Activated T-helper 1 cell treated with anti-CD3 and anti-CD28 coated beads, Interleukin-12 subunit alpha, Interleukin-12 subunit beta, Interleukin-2, Interleukin-4 antibody, amounts not matched to agents 30 ng/mL and 10 ng/mL and 1 ng/mL, durations not matched to agents 14 hours and 24 hours and 36 hours (primary cell): ENCODE measurements around the gene XRCC6. TPM values are rescaled to one million over a fixed set of nuclear protein-coding genes. Genes with fewer than 3 reads are reported as not detected.
A peak's percentile ranks its signal among the peaks of the same experiment; 100 is the strongest.
"Not testable (repeated sequence)": the region's sequence is repeated elsewhere in the genome, so short reads cannot be mapped to it uniquely, and the experiment has no call there.

Source experiments
- DNase-seq: peaks from one replicate; pipeline ENCODE4 v3.0.0; 2021; ENCODE audit warnings: low spot score
- H3K27ac Mint-ChIP-seq: one replicate; pipeline ENCODE4 v1.8.0; 2021; ENCODE audit warnings: mild to moderate bottlenecking, mixed read lengths
- H3K27me3 Mint-ChIP-seq: one replicate; pipeline ENCODE4 v1.8.0; 2022; ENCODE audit warnings: mild to moderate bottlenecking, moderate library complexity, mixed read lengths; ENCODE audit not compliant: insufficient read depth
- H3K36me3 Mint-ChIP-seq: one replicate; pipeline ENCODE4 v1.8.0; 2021; ENCODE audit warnings: low read depth, mixed read lengths
- H3K4me1 Mint-ChIP-seq: one replicate; pipeline ENCODE4 v1.8.0; 2021; ENCODE audit warnings: low read depth, mixed read lengths
- H3K4me3 Mint-ChIP-seq: one replicate; pipeline ENCODE4 v1.8.0; 2021; ENCODE audit warnings: mild to moderate bottlenecking, moderate library complexity, mixed read lengths
- H3K9me3 Mint-ChIP-seq: one replicate; pipeline ENCODE4 v1.8.0; 2021; ENCODE audit warnings: mixed read lengths
- intact Hi-C: fragments of 100-400 bp; cut with micrococcal nuclease; formaldehyde crosslinking; loops from one replicate; pipeline ENCODE4 v1.15.1; 2024
- total RNA-seq: library from RNA; stranded (reverse); gene quantifications from 2 replicates; pipeline ENCODE4 v1.2.3, GENCODE V29; 2022

Gene XRCC6
- total RNA-seq, 1 donor from 2014 or later = 367 TPM

- Mint-ChIP-seq H3K36me3 (peaks cover 5% of the 10 kb centered on the region), H3K27ac (no peak overlapping the region), H3K9me3 (no peaks in the 10 kb centered on the region), H3K4me1 (peaks cover 17% of the 10 kb centered on the region), H3K4me3 (no peak overlapping the region), H3K27me3 (no peaks in the 10 kb centered on the region)
- DNase-seq = no peak
- intact Hi-C loops = loop anchor here (5.0 kb wide), 1 partner anchor 184 kb away; no protein-coding TSS in a partner anchor
Observed at GRCh38 chr22:41585898-41586297, 35.2 kb upstream of the XRCC6 start.

- intact Hi-C loops = loop anchor here (5.0 kb wide), 1 partner anchor 185 kb away; no protein-coding TSS in a partner anchor
- no peak overlapping the region for H3K27ac Mint-ChIP-seq
Observed at GRCh38 chr22:41587347-41587723, 33.8 kb upstream of the XRCC6 start.

DNA sequence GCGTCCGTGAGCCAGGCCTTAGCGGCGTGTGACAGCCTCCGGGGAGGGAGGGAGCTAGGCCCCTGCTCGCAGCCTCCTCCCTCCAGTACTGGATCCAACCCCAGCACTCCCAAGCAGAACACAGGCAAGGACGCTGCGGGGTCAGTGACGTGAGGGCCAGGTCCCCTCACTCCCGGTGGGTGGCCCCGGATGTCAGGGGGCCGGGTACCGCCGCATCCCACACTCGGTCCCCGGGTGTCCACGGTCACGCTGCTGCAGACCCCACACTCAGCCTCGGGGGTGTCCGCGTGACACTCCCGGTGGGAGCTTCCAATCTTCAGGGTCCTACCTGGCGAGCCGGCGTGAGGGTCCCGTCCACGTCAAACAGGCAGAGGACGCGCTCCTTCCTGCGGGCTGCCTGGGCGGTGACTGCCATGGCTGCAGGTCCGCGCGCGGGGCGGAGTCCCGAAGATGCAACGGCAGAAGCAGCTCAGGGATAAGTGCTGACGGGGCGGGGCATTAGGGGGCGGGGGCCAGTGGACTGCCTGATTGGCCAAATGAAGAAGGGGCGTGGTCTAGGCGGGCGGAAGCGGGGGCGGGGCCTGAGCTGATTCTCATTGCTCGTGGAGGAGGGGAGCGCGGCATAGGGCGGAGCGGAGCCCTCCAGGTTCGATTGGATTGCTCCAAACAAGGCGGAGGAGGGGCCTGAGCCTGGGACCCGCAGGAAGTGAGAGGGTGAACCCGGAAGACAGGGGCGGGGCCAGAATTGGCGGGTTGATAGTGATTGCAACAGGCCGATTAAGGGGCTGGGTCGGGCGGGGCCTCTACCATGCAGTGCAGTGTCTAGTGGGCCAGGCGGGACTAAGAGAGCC is 31.5 kb upstream of the XRCC6 start, which contains the start of gene PMM1:
Gene PMM1 (minus strand): TSS at position 450 of the 851 bp plus-strand sequence. CDS start 35 bp downstream, at position 415.
- Mint-ChIP-seq H3K4me3 (peak within 1 kb of the TSS; percentile 92), H3K4me1 (peaks cover 17% of the 10 kb centered on the region), H3K27ac (peak within 1 kb of the TSS; percentile 82), H3K36me3 (no peaks in the 10 kb centered on the region), H3K27me3 (no peaks in the 10 kb centered on the region), H3K9me3 (no peaks in the 10 kb centered on the region)
- peak; percentile 100 for DNase-seq
- intact Hi-C loops = loop anchor here (1.0 to 5.0 kb wide), 9 partner anchors 14 to 304 kb away; partner anchors contain the start of genes ACO2, DESI1, POLR3H and TEF

More at GRCh38 chr22:41587347-41587723, 33.8 kb upstream of the XRCC6 start:
- no peaks in the 10 kb centered on the region for H3K27me3 Mint-ChIP-seq
- DNase-seq = no peak
- H3K36me3 Mint-ChIP-seq = peaks cover 5% of the 10 kb centered on the region
- peak overlapping the region; percentile 92 for H3K4me3 Mint-ChIP-seq
- peaks cover 17% of the 10 kb centered on the region for H3K4me1 Mint-ChIP-seq
- no peaks in the 10 kb centered on the region for H3K9me3 Mint-ChIP-seq

GRCh38 chr22:41593336-41593960 is 27.6 kb upstream of the XRCC6 start:
- intact Hi-C loops, H3K27ac Mint-ChIP-seq, DNase-seq, H3K27me3 Mint-ChIP-seq, H3K4me3 Mint-ChIP-seq, H3K36me3 Mint-ChIP-seq, H3K9me3 Mint-ChIP-seq: not testable (repeated sequence)
- peaks cover 21% of the 10 kb centered on the region for H3K4me1 Mint-ChIP-seq

DNA sequence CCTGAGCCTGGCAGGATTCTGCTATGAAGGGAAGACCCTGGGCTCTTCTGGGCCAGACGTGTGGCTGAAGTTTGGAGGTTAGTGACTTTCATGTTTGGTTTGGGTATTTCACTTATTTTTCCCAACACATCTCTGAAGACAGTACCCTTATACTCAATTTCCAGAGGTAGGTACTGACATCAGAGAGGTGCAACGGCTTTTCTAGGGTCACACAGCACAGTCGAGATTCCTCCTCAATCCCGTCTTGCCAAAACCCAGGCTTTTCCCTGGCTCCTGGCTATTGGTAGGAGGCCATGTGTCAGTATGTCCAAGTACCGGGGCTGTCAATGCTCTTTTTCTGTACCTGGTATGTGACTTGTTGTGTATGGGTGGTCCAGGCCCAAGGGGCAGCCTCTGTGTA is 25.4 kb upstream of the XRCC6 start:
- Mint-ChIP-seq H3K4me1 (peaks cover 13% of the 10 kb centered on the region), H3K36me3 (peaks cover 6% of the 10 kb centered on the region), H3K27me3 (no peaks in the 10 kb centered on the region), H3K9me3 (no peaks in the 10 kb centered on the region), H3K27ac (no peak overlapping the region), H3K4me3 (no peak overlapping the region)
- DNase-seq = no peak
- intact Hi-C loops = no loop called here

DNA sequence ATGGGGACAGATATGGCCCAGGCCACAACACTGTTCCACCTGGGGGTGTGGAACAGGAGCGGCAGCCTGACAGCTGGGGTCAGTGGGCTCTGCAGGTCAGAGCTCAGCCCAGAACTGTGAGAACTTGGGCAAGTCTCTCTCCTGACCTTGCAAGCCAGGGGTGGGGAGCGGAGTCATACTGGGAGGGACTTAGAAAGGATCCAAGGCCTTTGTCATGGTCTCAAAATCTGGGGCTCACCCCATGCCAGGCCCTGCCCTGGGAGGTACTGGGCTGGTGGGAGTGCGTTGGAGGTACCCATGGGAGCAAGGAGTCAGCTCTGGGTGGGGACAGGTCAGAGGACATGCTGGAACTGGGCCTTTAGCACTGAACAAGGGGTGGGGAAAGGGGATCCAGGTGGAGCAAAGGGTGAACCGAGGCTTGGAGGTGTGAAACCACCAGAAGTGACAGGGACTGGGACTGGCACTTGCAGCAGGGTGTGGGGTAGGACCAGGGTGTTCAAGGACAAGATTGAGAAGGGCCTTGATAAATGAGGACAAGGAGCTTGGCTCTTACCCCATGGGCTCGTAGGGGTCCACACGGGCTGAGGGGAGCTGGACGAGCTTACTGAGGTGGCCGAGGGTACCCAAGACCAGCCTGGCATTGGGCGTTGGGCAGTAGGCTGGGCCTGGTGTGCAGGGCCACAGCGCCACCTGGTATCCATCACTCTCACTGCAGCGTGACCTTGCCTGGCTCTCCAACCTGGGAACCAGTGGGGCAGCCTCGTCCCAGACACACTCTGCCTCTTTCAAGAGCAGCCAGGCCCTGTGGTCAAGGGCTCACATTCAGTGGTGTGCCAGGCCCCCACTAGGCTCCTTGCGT is 24.1 kb upstream of the XRCC6 start:
- peaks cover 3% of the 10 kb centered on the region for H3K27me3 Mint-ChIP-seq
- no peak overlapping the region for H3K27ac Mint-ChIP-seq
- DNase-seq = no peak
- peaks cover 20% of the 10 kb centered on the region for H3K4me1 Mint-ChIP-seq
- intact Hi-C loops = no loop called here
- H3K36me3 Mint-ChIP-seq = peaks cover 16% of the 10 kb centered on the region
- no peak overlapping the region for H3K4me3 Mint-ChIP-seq
- H3K9me3 Mint-ChIP-seq = no peaks in the 10 kb centered on the region

DNA sequence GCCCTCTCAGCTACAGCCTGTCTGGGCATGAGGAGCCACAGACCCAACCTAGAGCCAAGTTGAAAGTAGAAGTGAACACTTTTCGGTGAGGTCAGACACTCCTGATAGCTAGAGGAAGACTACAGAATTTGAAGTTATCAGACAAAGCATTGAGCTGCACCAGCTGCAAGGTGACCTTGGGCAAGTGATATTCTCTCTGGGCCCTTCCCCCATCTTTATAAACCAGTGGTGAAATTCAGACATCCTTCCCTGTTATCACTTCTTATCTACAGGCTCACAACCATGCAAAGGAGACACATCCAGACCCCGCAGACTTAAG is 23.5 kb upstream of the XRCC6 start:
- intact Hi-C loops = no loop called here
- no peak overlapping the region for H3K4me3 Mint-ChIP-seq

DNA sequence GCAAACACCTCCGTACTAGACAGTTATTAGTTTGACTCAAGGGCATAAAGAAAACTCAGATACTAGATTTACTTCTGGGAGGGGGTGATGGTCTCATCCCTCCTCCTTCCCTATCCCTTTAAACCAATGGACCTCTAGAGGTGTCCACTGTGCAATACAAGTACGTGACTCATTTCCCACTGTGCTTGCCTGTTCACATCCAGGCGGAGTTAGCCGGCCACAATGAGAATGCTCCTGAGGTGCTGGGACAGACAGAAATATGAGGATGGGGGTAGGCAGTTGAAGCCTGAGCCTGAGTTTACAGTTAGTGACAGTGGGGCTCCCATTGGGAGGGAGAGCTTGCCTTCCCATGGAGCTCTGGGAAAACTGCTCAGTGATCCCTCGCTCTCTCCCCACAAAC is 23.0 kb upstream of the XRCC6 start:
- Mint-ChIP-seq H3K27me3 (peaks cover 7% of the 10 kb centered on the region), H3K4me1 (peaks cover 29% of the 10 kb centered on the region), H3K27ac (no peak overlapping the region), H3K9me3 (no peaks in the 10 kb centered on the region), H3K36me3 (peaks cover 26% of the 10 kb centered on the region), H3K4me3 (no peak overlapping the region)
- intact Hi-C loops = no loop called here
- DNase-seq = no peak

More for the DNA sequence above, 23.5 kb upstream of the XRCC6 start:
- Mint-ChIP-seq H3K9me3 (no peaks in the 10 kb centered on the region), H3K27me3 (peaks cover 6% of the 10 kb centered on the region), H3K4me1 (peaks cover 25% of the 10 kb centered on the region), H3K27ac (no peak overlapping the region), H3K36me3 (peaks cover 21% of the 10 kb centered on the region)
- no peak for DNase-seq

GRCh38 chr22:41598891-41599635 is 22.0 kb upstream of the XRCC6 start:
- no peak overlapping the region for H3K4me3 Mint-ChIP-seq
- H3K36me3 Mint-ChIP-seq = peaks cover 35% of the 10 kb centered on the region
- H3K9me3 Mint-ChIP-seq = no peaks in the 10 kb centered on the region
- peaks cover 39% of the 10 kb centered on the region for H3K4me1 Mint-ChIP-seq
- DNase-seq = no peak
- intact Hi-C loops = no loop called here
- H3K27ac Mint-ChIP-seq = no peak overlapping the region
- H3K27me3 Mint-ChIP-seq = peaks cover 9% of the 10 kb centered on the region

GRCh38 chr22:41600976-41601375 is 20.1 kb upstream of the XRCC6 start:
- no peak overlapping the region for H3K4me3 Mint-ChIP-seq
- intact Hi-C loops = loop anchor here (5.0 kb wide), 1 partner anchor 1139 kb away; no protein-coding TSS in a partner anchor
- H3K9me3 Mint-ChIP-seq = no peaks in the 10 kb centered on the region
- peaks cover 9% of the 10 kb centered on the region for H3K27me3 Mint-ChIP-seq
- H3K36me3 Mint-ChIP-seq = peaks cover 53% of the 10 kb centered on the region
- no peak for DNase-seq
- no peak overlapping the region for H3K27ac Mint-ChIP-seq
- H3K4me1 Mint-ChIP-seq = peaks cover 57% of the 10 kb centered on the region

- intact Hi-C loops = loop anchor here (1.0 to 5.0 kb wide), 4 partner anchors 14 to 1142 kb away; partner anchors contain the start of genes DESI1, TEF and XRCC6
- peaks cover 75% of the 10 kb centered on the region for H3K36me3 Mint-ChIP-seq
- H3K27ac Mint-ChIP-seq = peak overlapping the region; percentile 62
- H3K4me3 Mint-ChIP-seq = no peak overlapping the region
- H3K27me3 Mint-ChIP-seq = peaks cover 9% of the 10 kb centered on the region
- DNase-seq = peak; percentile 66
- H3K4me1 Mint-ChIP-seq = peaks cover 44% of the 10 kb centered on the region
- no peaks in the 10 kb centered on the region for H3K9me3 Mint-ChIP-seq
Observed at GRCh38 chr22:41603873-41604332, 17.2 kb upstream of the XRCC6 start.

GRCh38 chr22:41608386-41608785 is 12.7 kb upstream of the XRCC6 start:
- DNase-seq = no peak
- peaks cover 59% of the 10 kb centered on the region for H3K36me3 Mint-ChIP-seq
- H3K27ac Mint-ChIP-seq = no peak overlapping the region
- no peaks in the 10 kb centered on the region for H3K9me3 Mint-ChIP-seq
- intact Hi-C loops = no loop called here
- H3K27me3 Mint-ChIP-seq = peaks cover 2% of the 10 kb centered on the region
- peaks cover 25% of the 10 kb centered on the region for H3K4me1 Mint-ChIP-seq
- no peak overlapping the region for H3K4me3 Mint-ChIP-seq
